SK-N-SH (cell line): Measurements from ENCODE around the gene NIN. TPM values are rescaled to one million over a fixed set of nuclear protein-coding genes. Genes with fewer than 3 reads are reported as not detected.
A peak's percentile ranks its signal among the peaks of the same experiment; 100 is the strongest.

Source experiments
- CTCF ChIA-PET: fragments of 300-600, 350-600 bp; formaldehyde crosslinking; extraction: SDS; loops from one replicate; lab custom pipeline; 2021; lab: Yijun Ruan, JAX
- POLR2A ChIA-PET: fragments of 350-600 bp; sonication (Branson Sonifier 250); formaldehyde crosslinking; extraction: SDS; loops from one replicate; lab custom pipeline; 2020; ENCODE audit warnings: antibody characterized with exemption, inconsistent platforms; lab: Yijun Ruan, JAX
- DNase-seq: peaks from one replicate; pipeline ENCODE4 v3.0.0; 2012
- H2AFZ ChIP-seq: fragments of 200-600 bp; sonication (generic); 2 replicates; pipeline ENCODE4 v1.8.1; 2016; ENCODE audit warnings: antibody characterized with exemption, mild to moderate bottlenecking, low read depth
- H3F3A ChIP-seq: fragments of 200-600 bp; sonication (generic); replicated peaks from 2 replicates; pipeline ENCODE3; 2016; ENCODE audit warnings: antibody characterized with exemption, mild to moderate bottlenecking; ENCODE audit not compliant: insufficient read depth
- H3K27ac ChIP-seq, 2 experiments: fragments of 200-500 bp in 1 of 2; fragments of 200-600 bp in 1 of 2; sonication (Bioruptor generic) in 1 of 2; sonication (generic), shearing (Covaris generic) in 1 of 2; 2 replicates each; pipeline versions ENCODE4 v1.5.1 to v1.6.1; 2014 to 2016; ENCODE audit warnings: low read depth in 2 of 2, inconsistent platforms in 1 of 2, low read length in 1 of 2, mild to moderate bottlenecking in 1 of 2, mixed read lengths in 1 of 2
- H3K27me3 ChIP-seq: fragments of 200-600 bp; sonication (generic), shearing (Covaris generic); 2 replicates; pipeline ENCODE4 v1.6.1; 2016; ENCODE audit warnings: mixed run types; ENCODE audit not compliant: insufficient read depth
- H3K36me3 ChIP-seq, 2 experiments: fragments of 200-500 bp in 1 of 2; fragments of 200-600 bp in 1 of 2; sonication (Bioruptor generic) in 1 of 2; sonication (generic) in 1 of 2; replicated peaks in 1 of 2; 2 replicates each; pipeline versions ENCODE3 to v1.5.1; 2014 to 2016; ENCODE audit warnings: low read length in 1 of 2, mild to moderate bottlenecking in 1 of 2; ENCODE audit not compliant: insufficient read depth in 2 of 2, control insufficient read depth in 1 of 2
- H3K4me1 ChIP-seq, 2 experiments: fragments of 200-500 bp in 1 of 2; fragments of 200-600 bp in 1 of 2; sonication (Bioruptor generic) in 1 of 2; sonication (generic), shearing (Covaris generic) in 1 of 2; 2 replicates each; pipeline versions ENCODE4 v1.5.1 to v1.6.1; 2014 to 2016; ENCODE audit warnings: low read depth in 1 of 2, low read length in 1 of 2, mixed run types in 1 of 2; ENCODE audit not compliant: insufficient read depth in 2 of 2, control insufficient read depth in 1 of 2
- H3K4me2 ChIP-seq: fragments of 200-600 bp; sonication (generic), shearing (Covaris generic); 2 replicates; pipeline ENCODE4 v1.6.1; 2017; ENCODE audit warnings: mixed run types
- H3K4me3 ChIP-seq, 2 experiments: fragments of 200-500 bp in 1 of 2; fragments of 200-600 bp in 1 of 2; sonication (Bioruptor generic) in 1 of 2; sonication (generic), shearing (Covaris generic) in 1 of 2; 2 replicates each; pipeline versions ENCODE4 v1.5.1 to v1.8.1; 2014 to 2016; ENCODE audit warnings: low read depth in 2 of 2, inconsistent platforms in 1 of 2, low read length in 1 of 2, mild to moderate bottlenecking in 1 of 2, mixed read lengths in 1 of 2, moderate library complexity in 1 of 2
- H3K79me2 ChIP-seq: fragments of 200-600 bp; sonication (generic); 2 replicates; pipeline ENCODE4 v1.8.1; 2017; ENCODE audit warnings: mild to moderate bottlenecking; ENCODE audit not compliant: insufficient read depth
- H3K9ac ChIP-seq: fragments of 200-600 bp; sonication (generic); 2 replicates; pipeline ENCODE4 v1.6.1; 2017; ENCODE audit warnings: mixed run types
- H3K9me2 ChIP-seq: fragments of 200-600 bp; sonication (generic); 2 replicates; pipeline ENCODE4 v1.6.1; 2017; ENCODE audit warnings: mixed run types
- H3K9me3 ChIP-seq: fragments of 200-600 bp; sonication (generic); 2 replicates; pipeline ENCODE4 v1.6.1; 2017; ENCODE audit warnings: mixed run types, mild to moderate bottlenecking, moderate library complexity
- H4K20me1 ChIP-seq: fragments of 200-600 bp; sonication (generic); 2 replicates; pipeline ENCODE4 v1.6.1; 2017; ENCODE audit warnings: mild to moderate bottlenecking, mixed run types; ENCODE audit not compliant: insufficient read depth
- ELF1 ChIP-seq: IDR thresholded peaks from 2 replicates; pipeline ENCODE4 v1.4.0; 2012
- EP300 ChIP-seq, 2 experiments: IDR thresholded peaks; 2 replicates each; pipeline versions ENCODE4 v1.4.0 to v1.6.1; 2012; ENCODE audit warnings: borderline replicate concordance in 1 of 2, low read depth in 1 of 2, low read length in 1 of 2
- FOSL2 ChIP-seq: IDR thresholded peaks from 2 replicates; pipeline ENCODE4 v1.4.0; 2012; ENCODE audit warnings: low read depth, mild to moderate bottlenecking, moderate library complexity, borderline replicate concordance
- FOXM1 ChIP-seq: IDR thresholded peaks from 2 replicates; pipeline ENCODE4 v1.4.0; 2012; ENCODE audit warnings: low read depth, mild to moderate bottlenecking
- GABPA ChIP-seq: IDR thresholded peaks from 2 replicates; pipeline ENCODE4 v1.4.0; 2012; ENCODE audit warnings: low read depth, mild to moderate bottlenecking
- GATA2 ChIP-seq: sonication (generic); formaldehyde crosslinking; IDR thresholded peaks from 2 replicates; pipeline ENCODE4 v1.5.0; 2020; ENCODE audit warnings: mild to moderate bottlenecking, missing genetic modification reagents
- IRF3 ChIP-seq: fragments of 150-350 bp; IDR thresholded peaks from 2 replicates; pipeline ENCODE4 v1.6.1; 2016; ENCODE audit warnings: mild to moderate bottlenecking, low read depth, low read length
- JUND ChIP-seq: IDR thresholded peaks from 2 replicates; pipeline ENCODE4 v1.4.0; 2012
- MXI1 ChIP-seq: IDR thresholded peaks from 2 replicates; pipeline ENCODE4 v1.6.1; 2012; ENCODE audit warnings: mild to moderate bottlenecking, low read depth, low read length, improper control_type of control experiment
- NFIC ChIP-seq: IDR thresholded peaks from 2 replicates; pipeline ENCODE4 v1.4.0; 2012; ENCODE audit warnings: borderline replicate concordance
- POLR2AphosphoS5 ChIP-seq: IDR thresholded peaks from 2 replicates; pipeline ENCODE4 v1.6.1; 2012; ENCODE audit warnings: low read depth, low read length
- RAD21 ChIP-seq: IDR thresholded peaks from 2 replicates; pipeline ENCODE4 v1.6.1; 2012; ENCODE audit warnings: mild to moderate bottlenecking, low read length
- RFX5 ChIP-seq: IDR thresholded peaks from 2 replicates; pipeline ENCODE4 v1.6.1; 2012; ENCODE audit warnings: mild to moderate bottlenecking, improper control_type of control experiment, low read length
- RXRA ChIP-seq: IDR thresholded peaks from 2 replicates; pipeline ENCODE4 v1.4.0; 2012; ENCODE audit warnings: low read depth, mild to moderate bottlenecking, borderline replicate concordance
- SIN3A ChIP-seq: IDR thresholded peaks from 2 replicates; pipeline ENCODE4 v1.6.1; 2012; ENCODE audit warnings: low read depth, mild to moderate bottlenecking, low read length, moderate library complexity, borderline replicate concordance
- SMC3 ChIP-seq: IDR thresholded peaks from 2 replicates; pipeline ENCODE4 v1.6.1; 2012; ENCODE audit warnings: low read depth, low read length, improper control_type of control experiment
- TCF12 ChIP-seq: IDR thresholded peaks from 2 replicates; pipeline ENCODE4 v1.4.0; 2012
- USF1 ChIP-seq: IDR thresholded peaks from 2 replicates; pipeline ENCODE4 v1.4.0; 2012; ENCODE audit warnings: low read depth, borderline replicate concordance
- YY1 ChIP-seq: IDR thresholded peaks from 2 replicates; pipeline ENCODE4 v1.4.0; 2012; ENCODE audit warnings: low read depth, mild to moderate bottlenecking
- WGBS: methylation state at CpG from one replicate; pipeline ENCODE4 v1.1.6; 2017; ENCODE audit warnings: low lambda C conversion rate; 5-methylcytosine and 5-hydroxymethylcytosine counted together
- polyA plus RNA-seq, 3 experiments: library from polyadenylated mRNA; depleted of rRNA; stranded (reverse); fragments of >200 nt; gene quantifications; 2 replicates each; pipeline ENCODE4 v1.2.3, GENCODE V29; 2012
- TF ChIP-seq, protein P1 (sequence below): IDR thresholded peaks from 2 replicates; pipeline ENCODE4; 2012
- TF ChIP-seq, protein P2 (sequence below): IDR thresholded peaks from 2 replicates; pipeline ENCODE4 v1.4.0; 2012; ENCODE audit warnings: low read depth, borderline replicate concordance
- TF ChIP-seq, protein P3 (sequence below): IDR thresholded peaks from 2 replicates; pipeline ENCODE4 v1.6.1; 2012; ENCODE audit warnings: mild to moderate bottlenecking, low read depth, low read length, moderate library complexity

NIN gene
- polyA plus RNA-seq, 1 of the 3 experiments (the other 2 are of a cell fraction): 10.0 TPM

- ChIA-PET CTCF (no interaction called here), POLR2A (no interaction called here)
- no peak for TF ChIP-seq GABPA
- TF ChIP-seq SMC3: no peak
- no peak for TF ChIP-seq ELF1
- TF ChIP-seq FOXM1: no peak
- TF ChIP-seq JUND: no peak
- TF ChIP-seq, protein P1, sequence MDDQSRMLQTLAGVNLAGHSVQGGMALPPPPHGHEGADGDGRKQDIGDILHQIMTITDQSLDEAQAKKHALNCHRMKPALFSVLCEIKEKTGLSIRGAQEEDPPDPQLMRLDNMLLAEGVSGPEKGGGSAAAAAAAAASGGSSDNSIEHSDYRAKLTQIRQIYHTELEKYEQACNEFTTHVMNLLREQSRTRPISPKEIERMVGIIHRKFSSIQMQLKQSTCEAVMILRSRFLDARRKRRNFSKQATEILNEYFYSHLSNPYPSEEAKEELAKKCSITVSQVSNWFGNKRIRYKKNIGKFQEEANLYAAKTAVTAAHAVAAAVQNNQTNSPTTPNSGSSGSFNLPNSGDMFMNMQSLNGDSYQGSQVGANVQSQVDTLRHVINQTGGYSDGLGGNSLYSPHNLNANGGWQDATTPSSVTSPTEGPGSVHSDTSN: no peak
- no peak for TF ChIP-seq RFX5
- TF ChIP-seq RAD21: no peak
- no peak for TF ChIP-seq POLR2AphosphoS5
- TF ChIP-seq YY1: no peak
- TF ChIP-seq, protein P2, sequence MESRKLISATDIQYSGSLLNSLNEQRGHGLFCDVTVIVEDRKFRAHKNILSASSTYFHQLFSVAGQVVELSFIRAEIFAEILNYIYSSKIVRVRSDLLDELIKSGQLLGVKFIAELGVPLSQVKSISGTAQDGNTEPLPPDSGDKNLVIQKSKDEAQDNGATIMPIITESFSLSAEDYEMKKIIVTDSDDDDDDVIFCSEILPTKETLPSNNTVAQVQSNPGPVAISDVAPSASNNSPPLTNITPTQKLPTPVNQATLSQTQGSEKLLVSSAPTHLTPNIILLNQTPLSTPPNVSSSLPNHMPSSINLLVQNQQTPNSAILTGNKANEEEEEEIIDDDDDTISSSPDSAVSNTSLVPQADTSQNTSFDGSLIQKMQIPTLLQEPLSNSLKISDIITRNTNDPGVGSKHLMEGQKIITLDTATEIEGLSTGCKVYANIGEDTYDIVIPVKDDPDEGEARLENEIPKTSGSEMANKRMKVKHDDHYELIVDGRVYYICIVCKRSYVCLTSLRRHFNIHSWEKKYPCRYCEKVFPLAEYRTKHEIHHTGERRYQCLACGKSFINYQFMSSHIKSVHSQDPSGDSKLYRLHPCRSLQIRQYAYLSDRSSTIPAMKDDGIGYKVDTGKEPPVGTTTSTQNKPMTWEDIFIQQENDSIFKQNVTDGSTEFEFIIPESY: no peak
- Histone ChIP-seq H3K27ac (peak overlapping the region in 1 of 2 experiments; percentile 84; a peak in 2 of 4 replicates), H3K36me3 (no peaks in the 10 kb centered on the region), H3F3A (peaks cover 22% of the 10 kb centered on the region), H3K4me3 (no peak overlapping the region), H3K4me1 (peaks cover 0 to 24% of the 10 kb centered on the region in 2 experiments; a peak in 2 of 4 replicates), H3K9ac (no peak overlapping the region), H3K27me3 (no peaks in the 10 kb centered on the region), H3K9me3 (no peaks in the 10 kb centered on the region), H4K20me1 (no peaks in the 10 kb centered on the region), H3K79me2 (no peaks in the 10 kb centered on the region), H3K9me2 (no peaks in the 10 kb centered on the region), H2AFZ (no peak overlapping the region), H3K4me2 (no peak overlapping the region)
- no peak for DNase-seq
- WGBS: 95% methylated on average over 3 of the region's 3 CpGs
Observed at GRCh38 chr14:50845166-50845565, 14.2 kb upstream of the NIN start.

- H3K9ac ChIP-seq: no peak overlapping the region
- no peak overlapping the region for H2AFZ ChIP-seq
- H3K9me2 ChIP-seq: no peaks in the 10 kb centered on the region
- H4K20me1 ChIP-seq: no peaks in the 10 kb centered on the region
- no peaks in the 10 kb centered on the region for H3K36me3 ChIP-seq
- H3K79me2 ChIP-seq: no peaks in the 10 kb centered on the region
- no peak overlapping the region for H3K27ac ChIP-seq
- peaks cover 22% of the 10 kb centered on the region for H3F3A ChIP-seq
- ChIA-PET CTCF (no interaction called here), POLR2A (no interaction called here)
- H3K4me2 ChIP-seq: no peak overlapping the region
- no peak for DNase-seq
- no peaks in the 10 kb centered on the region for H3K9me3 ChIP-seq
- 91% methylated on average over 2 of the region's 2 CpGs for WGBS
- H3K4me1 ChIP-seq: peaks cover 0 to 24% of the 10 kb centered on the region in 2 experiments; a peak in 2 of 4 replicates
- H3K27me3 ChIP-seq: no peaks in the 10 kb centered on the region
- H3K4me3 ChIP-seq: no peak overlapping the region
- TF ChIP-seq SIN3A: no peak
- no peak for TF ChIP-seq EP300 (IDR thresholded peaks at IDR 0.05; ENCODE audit: borderline replicate concordance in 1 of 2, low read depth in 1 of 2, low read length in 1 of 2)
- no peak for TF ChIP-seq NFIC
- TF ChIP-seq TCF12: no peak
- TF ChIP-seq YY1: no peak
- no peak for TF ChIP-seq RFX5
- TF ChIP-seq GATA2 (CRISPR knock-in tag): no peak
- no peak for TF ChIP-seq IRF3
- TF ChIP-seq RXRA: no peak
- TF ChIP-seq SMC3: no peak
- TF ChIP-seq FOSL2: no peak
- no peak for TF ChIP-seq USF1
- TF ChIP-seq, protein P3, sequence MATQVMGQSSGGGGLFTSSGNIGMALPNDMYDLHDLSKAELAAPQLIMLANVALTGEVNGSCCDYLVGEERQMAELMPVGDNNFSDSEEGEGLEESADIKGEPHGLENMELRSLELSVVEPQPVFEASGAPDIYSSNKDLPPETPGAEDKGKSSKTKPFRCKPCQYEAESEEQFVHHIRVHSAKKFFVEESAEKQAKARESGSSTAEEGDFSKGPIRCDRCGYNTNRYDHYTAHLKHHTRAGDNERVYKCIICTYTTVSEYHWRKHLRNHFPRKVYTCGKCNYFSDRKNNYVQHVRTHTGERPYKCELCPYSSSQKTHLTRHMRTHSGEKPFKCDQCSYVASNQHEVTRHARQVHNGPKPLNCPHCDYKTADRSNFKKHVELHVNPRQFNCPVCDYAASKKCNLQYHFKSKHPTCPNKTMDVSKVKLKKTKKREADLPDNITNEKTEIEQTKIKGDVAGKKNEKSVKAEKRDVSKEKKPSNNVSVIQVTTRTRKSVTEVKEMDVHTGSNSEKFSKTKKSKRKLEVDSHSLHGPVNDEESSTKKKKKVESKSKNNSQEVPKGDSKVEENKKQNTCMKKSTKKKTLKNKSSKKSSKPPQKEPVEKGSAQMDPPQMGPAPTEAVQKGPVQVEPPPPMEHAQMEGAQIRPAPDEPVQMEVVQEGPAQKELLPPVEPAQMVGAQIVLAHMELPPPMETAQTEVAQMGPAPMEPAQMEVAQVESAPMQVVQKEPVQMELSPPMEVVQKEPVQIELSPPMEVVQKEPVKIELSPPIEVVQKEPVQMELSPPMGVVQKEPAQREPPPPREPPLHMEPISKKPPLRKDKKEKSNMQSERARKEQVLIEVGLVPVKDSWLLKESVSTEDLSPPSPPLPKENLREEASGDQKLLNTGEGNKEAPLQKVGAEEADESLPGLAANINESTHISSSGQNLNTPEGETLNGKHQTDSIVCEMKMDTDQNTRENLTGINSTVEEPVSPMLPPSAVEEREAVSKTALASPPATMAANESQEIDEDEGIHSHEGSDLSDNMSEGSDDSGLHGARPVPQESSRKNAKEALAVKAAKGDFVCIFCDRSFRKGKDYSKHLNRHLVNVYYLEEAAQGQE: no peak
- TF ChIP-seq MXI1: no peak
Observed at GRCh38 chr14:50844391-50844790, 13.4 kb upstream of the NIN start.
